KMS-11 (cell line): ENCODE data around the gene KLHL3.

ENCODE experiments used
- H2AFZ ChIP-seq: fragments of 200-600 bp; sonication (generic); 2 replicates; pipeline ENCODE4 v1.6.1; 2016; ENCODE audit warnings: antibody characterized with exemption, mixed run types, low read depth
- H3K27ac ChIP-seq: fragments of 200-600 bp; sonication (generic); 2 replicates; pipeline ENCODE4 v1.6.1; 2016; ENCODE audit warnings: mild to moderate bottlenecking, mixed run types
- H3K27me3 ChIP-seq: fragments of 200-600 bp; sonication (generic); 2 replicates; pipeline ENCODE4 v1.6.1; 2017; ENCODE audit warnings: mild to moderate bottlenecking, low read depth, mixed run types, moderate library complexity; ENCODE audit not compliant: insufficient read depth
- H3K36me3 ChIP-seq: fragments of 200-600 bp; sonication (generic); 2 replicates; pipeline ENCODE4 v1.6.1; 2017; ENCODE audit warnings: mild to moderate bottlenecking, mixed run types; ENCODE audit not compliant: insufficient read depth
- H3K4me1 ChIP-seq: fragments of 200-600 bp; sonication (generic); 2 replicates; pipeline ENCODE4 v1.6.1; 2016; ENCODE audit warnings: mild to moderate bottlenecking, low read depth, mixed run types; ENCODE audit not compliant: poor library complexity, severe bottlenecking
- H3K4me2 ChIP-seq: fragments of 200-600 bp; sonication (generic); 2 replicates; pipeline ENCODE4 v1.7.0; 2016; ENCODE audit warnings: mild to moderate bottlenecking, mixed run types
- H3K4me3 ChIP-seq: fragments of 200-600 bp; sonication (generic); IDR thresholded peaks from 2 replicates; pipeline ENCODE4 v1.6.1; 2017; ENCODE audit warnings: low read depth, low read length, mixed read lengths; ENCODE audit not compliant: insufficient read depth
- H3K79me2 ChIP-seq: fragments of 200-600 bp; sonication (generic); 2 replicates; pipeline ENCODE4 v1.6.1; 2016; ENCODE audit warnings: low read depth, mixed run types; ENCODE audit not compliant: insufficient read depth
- H3K9ac ChIP-seq: fragments of 200-600 bp; sonication (generic); 2 replicates; pipeline ENCODE4 v1.6.1; 2016; ENCODE audit warnings: mild to moderate bottlenecking, mixed run types
- H4K20me1 ChIP-seq: fragments of 200-600 bp; sonication (generic); 2 replicates; pipeline ENCODE4 v1.6.1; 2016; ENCODE audit warnings: mild to moderate bottlenecking, mixed run types; ENCODE audit not compliant: insufficient read depth
- TF ChIP-seq, protein P1 (sequence below): fragments of 200-600 bp; sonication (generic); conservative IDR thresholded peaks from 2 replicates; pipeline ENCODE4 v1.6.1; 2017; ENCODE audit warnings: low read depth, mild to moderate bottlenecking, antibody characterized with exemption, low read length, moderate library complexity, mixed read lengths

Gene KLHL3

DNA sequence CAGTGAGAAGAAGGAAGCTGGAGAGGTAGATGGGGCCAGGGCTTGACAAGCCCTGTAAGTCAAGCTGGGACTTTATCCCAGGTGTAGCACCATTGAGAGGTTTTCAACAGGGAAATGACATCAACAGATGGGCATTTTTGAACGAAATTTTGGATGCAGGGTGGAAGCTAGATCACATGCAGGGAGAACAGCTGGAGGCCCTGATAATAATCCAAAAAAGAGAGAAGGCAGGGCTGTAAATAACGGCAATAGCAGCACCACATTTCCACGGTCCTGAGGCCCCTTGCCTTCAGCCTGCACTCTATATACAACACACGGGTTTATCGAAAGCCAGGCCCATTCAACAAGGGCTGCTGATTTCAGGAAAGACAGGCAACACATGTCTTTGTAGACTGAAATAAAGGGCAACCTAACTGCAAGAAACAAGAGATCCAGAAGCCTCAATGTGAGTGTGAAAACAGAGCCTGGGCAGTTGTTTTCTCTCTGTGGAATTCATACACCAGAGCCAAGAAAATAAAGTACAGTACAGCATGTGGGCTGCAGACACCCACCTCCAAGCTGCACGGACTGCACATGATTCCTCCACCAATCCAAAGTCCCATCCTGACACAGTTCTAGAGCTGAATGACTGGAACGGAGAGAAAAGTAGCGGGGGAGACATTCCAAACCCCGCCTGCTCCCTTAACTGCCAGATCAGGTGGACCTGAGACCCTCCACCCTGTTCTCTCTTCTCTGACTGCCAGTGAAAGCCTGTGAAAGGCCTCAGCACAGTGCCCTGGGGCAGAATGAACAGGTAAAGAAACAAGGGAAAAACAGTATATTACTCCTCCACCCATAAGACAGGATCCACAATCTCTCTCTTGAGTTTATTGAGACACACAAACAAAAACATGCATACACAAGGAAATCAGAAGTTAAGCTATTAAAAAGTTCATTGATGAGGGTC lies 36.3 kb downstream of the KLHL3 start:
- Histone ChIP-seq H2AFZ (no peak overlapping the region), H3K9ac (no peak overlapping the region), H3K36me3 (no peaks in the 10 kb centered on the region), H4K20me1 (no peaks in the 10 kb centered on the region), H3K4me2 (no peak overlapping the region), H3K79me2 (no peaks in the 10 kb centered on the region), H3K4me3 (no peak overlapping the region), H3K27me3 (no peaks in the 10 kb centered on the region), H3K4me1 (no peaks in the 10 kb centered on the region), H3K27ac (no peak overlapping the region)
- TF ChIP-seq, protein P1, sequence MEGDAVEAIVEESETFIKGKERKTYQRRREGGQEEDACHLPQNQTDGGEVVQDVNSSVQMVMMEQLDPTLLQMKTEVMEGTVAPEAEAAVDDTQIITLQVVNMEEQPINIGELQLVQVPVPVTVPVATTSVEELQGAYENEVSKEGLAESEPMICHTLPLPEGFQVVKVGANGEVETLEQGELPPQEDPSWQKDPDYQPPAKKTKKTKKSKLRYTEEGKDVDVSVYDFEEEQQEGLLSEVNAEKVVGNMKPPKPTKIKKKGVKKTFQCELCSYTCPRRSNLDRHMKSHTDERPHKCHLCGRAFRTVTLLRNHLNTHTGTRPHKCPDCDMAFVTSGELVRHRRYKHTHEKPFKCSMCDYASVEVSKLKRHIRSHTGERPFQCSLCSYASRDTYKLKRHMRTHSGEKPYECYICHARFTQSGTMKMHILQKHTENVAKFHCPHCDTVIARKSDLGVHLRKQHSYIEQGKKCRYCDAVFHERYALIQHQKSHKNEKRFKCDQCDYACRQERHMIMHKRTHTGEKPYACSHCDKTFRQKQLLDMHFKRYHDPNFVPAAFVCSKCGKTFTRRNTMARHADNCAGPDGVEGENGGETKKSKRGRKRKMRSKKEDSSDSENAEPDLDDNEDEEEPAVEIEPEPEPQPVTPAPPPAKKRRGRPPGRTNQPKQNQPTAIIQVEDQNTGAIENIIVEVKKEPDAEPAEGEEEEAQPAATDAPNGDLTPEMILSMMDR, result no peak

DNA sequence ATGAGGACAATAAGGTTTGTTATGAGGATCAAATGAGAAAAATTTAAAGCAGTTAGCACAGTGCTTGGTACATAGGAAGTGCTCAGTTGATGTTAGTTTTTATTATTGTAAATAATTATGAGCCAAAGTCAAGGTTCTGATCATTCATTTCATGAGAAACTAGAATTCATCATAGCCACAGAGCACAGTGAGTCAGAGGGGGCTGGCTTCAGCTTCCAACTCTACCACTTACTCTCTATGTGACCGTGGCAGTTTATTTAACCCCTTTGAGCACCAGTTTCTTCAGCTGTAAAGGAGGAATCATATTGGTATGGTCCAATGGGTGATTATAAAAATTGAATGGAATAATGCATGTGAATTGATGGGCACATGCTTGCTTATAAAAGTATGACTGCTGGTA lies 39.4 kb downstream of the KLHL3 start:
- H3K4me2 ChIP-seq, result no peak overlapping the region
- no peaks in the 10 kb centered on the region for H3K4me1 ChIP-seq
- H3K9ac ChIP-seq, result no peak overlapping the region
- H3K27me3 ChIP-seq, result no peaks in the 10 kb centered on the region
- H2AFZ ChIP-seq, result no peak overlapping the region
- TF ChIP-seq, protein P1, result no peak
- H4K20me1 ChIP-seq, result no peaks in the 10 kb centered on the region
- H3K27ac ChIP-seq, result no peak overlapping the region
- no peak overlapping the region for H3K4me3 ChIP-seq
- no peaks in the 10 kb centered on the region for H3K36me3 ChIP-seq
- H3K79me2 ChIP-seq, result no peaks in the 10 kb centered on the region

DNA sequence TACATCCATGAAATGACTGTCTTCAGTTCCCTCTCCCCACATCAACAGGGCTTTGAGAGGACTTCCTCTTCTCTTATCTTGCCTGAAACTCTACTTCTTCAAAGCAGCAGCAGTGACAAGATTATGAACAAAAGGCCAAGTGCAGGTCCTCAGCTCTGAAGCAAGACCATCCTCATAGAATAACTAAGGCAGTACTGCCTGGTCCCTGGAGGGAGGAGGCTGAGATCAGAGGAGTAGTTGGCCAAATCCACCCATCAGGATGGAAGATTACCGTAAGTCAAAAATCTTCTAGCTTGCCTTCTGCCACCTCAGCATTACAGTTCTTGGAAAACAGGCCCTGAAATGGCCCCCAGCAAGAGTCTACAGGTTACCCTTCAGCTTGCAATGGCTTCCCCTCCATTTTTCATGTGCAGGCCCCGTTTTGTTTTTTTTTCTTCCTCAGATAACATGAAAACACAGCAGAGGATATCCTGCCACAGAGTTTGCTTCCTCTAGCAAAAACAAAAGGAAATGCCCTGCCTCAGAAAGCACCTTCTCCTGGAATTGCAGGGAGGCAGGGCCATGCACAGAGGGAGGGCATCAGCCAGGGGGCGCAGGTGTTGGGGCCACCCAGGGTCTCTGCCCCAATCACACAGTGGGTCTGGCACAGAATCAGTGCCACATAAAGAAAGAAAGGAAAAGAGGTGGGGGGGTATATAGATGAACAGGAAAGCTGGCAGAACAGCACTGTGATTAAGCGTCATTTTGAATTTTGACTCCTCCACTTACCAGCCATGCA lies 40.0 kb downstream of the KLHL3 start:
- Histone ChIP-seq H3K4me3 (no peak overlapping the region), H3K36me3 (no peaks in the 10 kb centered on the region), H3K27ac (no peak overlapping the region), H3K79me2 (no peaks in the 10 kb centered on the region), H3K4me1 (no peaks in the 10 kb centered on the region), H4K20me1 (no peaks in the 10 kb centered on the region), H3K4me2 (no peak overlapping the region), H2AFZ (no peak overlapping the region), H3K27me3 (no peaks in the 10 kb centered on the region), H3K9ac (no peak overlapping the region)
- TF ChIP-seq, protein P1, result no peak

DNA sequence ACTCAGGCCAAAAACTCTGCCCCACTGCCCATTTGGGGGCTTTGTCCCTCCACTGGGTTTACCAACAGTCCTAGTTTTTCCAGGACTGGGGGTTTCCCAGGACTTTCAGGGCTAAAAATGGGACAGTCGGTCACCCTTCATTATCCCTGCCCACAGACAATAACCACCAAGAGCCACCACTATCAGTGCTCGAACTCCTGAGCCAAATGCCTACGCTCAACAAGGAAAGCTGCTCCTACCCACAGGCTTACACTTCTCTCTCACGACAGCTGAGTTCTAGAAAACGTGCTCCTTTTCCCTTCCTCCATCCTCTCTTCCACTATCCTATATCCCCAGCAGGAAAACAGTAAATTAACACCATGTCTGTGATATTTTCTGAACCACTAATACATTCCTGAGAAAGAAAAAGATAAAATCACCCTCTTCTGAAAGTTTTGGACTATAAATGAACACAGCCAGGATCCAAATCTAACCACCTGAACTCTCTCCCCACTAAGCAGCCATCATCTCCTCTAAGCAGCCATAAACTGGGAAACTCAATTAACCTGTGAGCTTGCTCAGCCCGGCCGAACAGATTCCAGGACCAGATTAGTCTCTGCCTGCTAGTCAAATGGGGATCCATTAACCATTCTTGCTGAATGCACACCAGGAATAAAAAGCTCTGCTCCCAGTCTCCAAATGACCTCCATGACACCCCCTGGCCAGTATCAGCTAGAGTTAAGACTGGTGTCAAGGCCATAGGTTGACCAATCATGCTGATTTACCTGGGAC lies 41.8 kb downstream of the KLHL3 start:
- H3K27me3 ChIP-seq, result no peaks in the 10 kb centered on the region
- TF ChIP-seq, protein P1, result no peak
- no peaks in the 10 kb centered on the region for H4K20me1 ChIP-seq
- H3K79me2 ChIP-seq, result no peaks in the 10 kb centered on the region
- H2AFZ ChIP-seq, result no peak overlapping the region
- H3K36me3 ChIP-seq, result no peaks in the 10 kb centered on the region
- no peak overlapping the region for H3K27ac ChIP-seq
- no peak overlapping the region for H3K9ac ChIP-seq
- no peak overlapping the region for H3K4me3 ChIP-seq
- H3K4me2 ChIP-seq, result no peak overlapping the region
- H3K4me1 ChIP-seq, result no peaks in the 10 kb centered on the region
